HG03442 (cell line): ENCODE measurements around the gene ST6GALNAC4.

ENCODE experiments used
- ATAC-seq: cut with Tn5 transposase; IDR thresholded peaks from one replicate; pipeline ENCODE4 v1.9.1; 2021; ENCODE audit warnings: mild to moderate bottlenecking, moderate library complexity; ENCODE audit not compliant: unreplicated experiment

The ST6GALNAC4 gene

GRCh38 chr9:127931092-127931881 lies 14.4 kb upstream of the ST6GALNAC4 start:
- peak; percentile 26 for ATAC-seq

- peak; percentile 80 for ATAC-seq
Observed at GRCh38 chr9:127930231-127931091, 13.6 kb upstream of the ST6GALNAC4 start, which contains the start of gene PIP5KL1. PIP5KL1 (minus strand) TSS chr9:127930777; CDS start chr9:127930752, 25 bp downstream.

- ATAC-seq: no peak
Observed at GRCh38 chr9:127929625-127929979, 12.8 kb upstream of the ST6GALNAC4 start.

GRCh38 chr9:127928676-127929624 lies 12.1 kb upstream of the ST6GALNAC4 start:
- no peak for ATAC-seq

- ATAC-seq: no peak
Observed at GRCh38 chr9:127927988-127928675, 11.3 kb upstream of the ST6GALNAC4 start.

GRCh38 chr9:127927201-127927987 lies 10.6 kb upstream of the ST6GALNAC4 start:
- no peak for ATAC-seq

GRCh38 chr9:127926906-127927200 lies 10.0 kb upstream of the ST6GALNAC4 start:
- ATAC-seq: no peak

GRCh38 chr9:127925959-127926905 lies 9.4 kb upstream of the ST6GALNAC4 start:
- no peak for ATAC-seq

GRCh38 chr9:127924736-127925444 lies 8.0 kb upstream of the ST6GALNAC4 start:
- ATAC-seq: no peak

GRCh38 chr9:127923771-127924170 lies 6.9 kb upstream of the ST6GALNAC4 start:
- ATAC-seq: no peak

GRCh38 chr9:127923046-127923445 lies 6.2 kb upstream of the ST6GALNAC4 start:
- no peak for ATAC-seq

GRCh38 chr9:127921557-127922120 lies 4.8 kb upstream of the ST6GALNAC4 start:
- ATAC-seq: no peak

- ATAC-seq: no peak
Observed at GRCh38 chr9:127920794-127921193, 4.0 kb upstream of the ST6GALNAC4 start.

- ATAC-seq: no peak
Observed at GRCh38 chr9:127919253-127919815, 2.5 kb upstream of the ST6GALNAC4 start.

GRCh38 chr9:127918183-127919107 lies 1.6 kb upstream of the ST6GALNAC4 start:
- ATAC-seq: no peak

GRCh38 chr9:127917603-127918002 lies 762 bp upstream of the ST6GALNAC4 start:
- no peak for ATAC-seq
